Ectodermal cell (in vitro differentiated cells): ENCODE results near the gene LARGE1.

Experiments used
- H3K27ac ChIP-seq: 2 replicates; pipeline ENCODE4 v1.7.0; 2013; ENCODE audit warnings: mild to moderate bottlenecking, low read depth, low read length; ENCODE audit not compliant: insufficient read depth, poor library complexity, severe bottlenecking
- H3K27me3 ChIP-seq: 2 replicates; pipeline ENCODE4 v1.7.0; 2013; ENCODE audit warnings: mild to moderate bottlenecking, low read length; ENCODE audit not compliant: insufficient read depth, control insufficient read depth, poor library complexity, severe bottlenecking
- H3K36me3 ChIP-seq: one replicate; pipeline ENCODE4 v1.7.0; 2013; ENCODE audit warnings: low read length; ENCODE audit not compliant: control insufficient read depth, insufficient read depth
- H3K4me1 ChIP-seq: one replicate; pipeline ENCODE4 v1.7.0; 2013; ENCODE audit warnings: low read length; ENCODE audit not compliant: control insufficient read depth, insufficient read depth
- H3K4me3 ChIP-seq: 2 replicates; pipeline ENCODE4 v1.7.0; 2013; ENCODE audit warnings: low read depth, low read length, control low read depth; ENCODE audit not compliant: insufficient read depth
- H3K9me3 ChIP-seq: 2 replicates; pipeline ENCODE4 v1.7.0; 2013; ENCODE audit warnings: mild to moderate bottlenecking, low read length, moderate library complexity; ENCODE audit not compliant: control insufficient read depth
- WGBS, 2 experiments: methylation state at CpG; one replicate each; pipeline ENCODE4 v1.1.7; 2013; ENCODE audit warnings: missing lambda C conversion rate in 2 of 2; 5-methylcytosine and 5-hydroxymethylcytosine counted together

Gene LARGE1

DNA sequence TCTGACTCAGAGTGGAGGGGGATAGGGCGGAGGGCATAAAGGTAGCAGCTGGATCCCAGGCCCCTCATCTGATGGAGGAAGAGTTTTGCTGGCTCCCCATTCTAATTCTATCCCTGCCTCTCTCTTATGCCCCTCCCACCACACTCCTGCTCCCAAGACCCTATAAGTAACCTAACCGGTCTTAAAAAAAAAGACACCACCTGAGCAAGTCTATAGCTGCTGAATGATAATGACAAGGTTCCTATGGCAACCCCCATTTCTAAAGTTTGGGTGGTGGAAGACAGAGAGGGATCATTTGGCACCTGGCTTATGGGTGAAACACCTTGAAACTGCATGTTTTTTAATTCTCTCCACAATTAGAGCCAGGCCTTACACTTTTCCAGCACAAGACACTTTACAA lies 69.6 kb downstream of the LARGE1 start:
- no peaks in the 10 kb centered on the region for H3K36me3 ChIP-seq
- no peak overlapping the region for H3K4me3 ChIP-seq
- no peaks in the 10 kb centered on the region for H3K27me3 ChIP-seq
- 57 to 65% methylated on average over 2 of the region's 2 CpGs for WGBS, 2 experiments
- no peaks in the 10 kb centered on the region for H3K9me3 ChIP-seq
- H3K4me1 ChIP-seq: peaks cover 8% of the 10 kb centered on the region
- no peak overlapping the region for H3K27ac ChIP-seq

DNA sequence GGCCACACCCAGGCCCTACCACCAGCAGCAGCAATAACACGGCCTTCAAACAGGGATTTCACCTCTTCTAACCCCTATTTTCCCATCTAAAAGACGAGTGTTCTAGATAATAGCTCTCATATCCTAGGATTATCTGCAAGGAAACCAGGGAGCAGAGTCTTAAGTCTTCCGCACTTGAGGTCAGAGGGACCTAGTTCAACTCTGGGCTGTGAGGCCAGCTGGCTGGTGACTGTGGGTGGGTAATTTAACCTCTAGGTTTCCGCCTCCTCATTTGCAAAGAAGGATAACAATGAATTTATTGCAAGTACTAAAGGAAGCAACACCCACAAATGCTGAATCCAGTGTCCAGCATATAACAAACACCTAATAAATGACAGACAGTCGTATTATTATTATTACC lies 70.1 kb downstream of the LARGE1 start:
- Histone ChIP-seq H3K4me1 (peaks cover 8% of the 10 kb centered on the region), H3K27me3 (no peaks in the 10 kb centered on the region), H3K36me3 (no peaks in the 10 kb centered on the region), H3K4me3 (no peak overlapping the region), H3K27ac (no peak overlapping the region), H3K9me3 (no peaks in the 10 kb centered on the region)
- WGBS, 2 experiments: 90 to 91% methylated on average over 4 to 5 of the region's 5 CpGs

DNA sequence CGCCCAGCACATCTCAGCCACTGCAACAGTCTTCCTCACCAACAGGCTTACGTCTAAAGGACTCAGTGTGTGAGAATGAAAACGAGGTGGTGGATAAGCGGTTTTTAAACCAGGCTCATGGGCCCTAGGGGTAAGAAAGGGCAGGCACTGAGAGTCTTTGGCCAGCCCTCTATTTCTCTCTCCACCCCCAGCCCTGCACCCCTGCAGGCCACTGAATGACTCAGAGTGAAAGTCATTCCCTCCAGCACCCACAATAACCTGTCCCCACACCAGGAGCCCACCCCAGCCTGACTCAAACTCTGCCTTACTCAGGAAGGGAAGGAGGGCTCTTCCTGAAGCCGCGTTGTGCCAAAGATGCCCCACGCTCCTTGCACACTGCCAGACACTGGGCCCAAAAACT lies 72.0 kb downstream of the LARGE1 start:
- no peak overlapping the region for H3K27ac ChIP-seq
- no peaks in the 10 kb centered on the region for H3K27me3 ChIP-seq
- no peaks in the 10 kb centered on the region for H3K9me3 ChIP-seq
- H3K4me3 ChIP-seq: no peak overlapping the region
- H3K36me3 ChIP-seq: no peaks in the 10 kb centered on the region
- 75% methylated on average over 5 to 7 of the region's 7 CpGs for WGBS, 2 experiments
- H3K4me1 ChIP-seq: no peaks in the 10 kb centered on the region

DNA sequence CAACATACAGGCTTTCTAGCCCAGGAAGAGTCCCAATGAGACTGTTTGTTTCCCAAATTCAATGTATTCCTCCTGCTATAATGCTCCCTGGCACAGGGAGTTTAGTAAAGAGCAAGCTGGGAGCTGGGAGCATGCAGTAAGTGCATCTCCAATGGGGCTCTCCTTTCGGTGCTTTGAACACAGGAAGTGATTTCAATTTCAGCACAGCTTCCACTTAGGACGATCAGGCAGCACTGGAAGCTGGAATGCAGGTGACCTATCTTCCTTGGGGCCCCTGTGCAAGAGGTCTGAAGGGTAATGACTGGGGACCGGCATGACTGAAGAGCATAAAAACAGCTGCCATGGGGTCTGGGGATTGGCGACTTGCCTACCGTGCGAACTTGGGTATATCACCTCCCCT lies 76.0 kb downstream of the LARGE1 start:
- Histone ChIP-seq H3K9me3 (no peaks in the 10 kb centered on the region), H3K27me3 (no peaks in the 10 kb centered on the region), H3K4me3 (no peak overlapping the region), H3K27ac (no peak overlapping the region), H3K4me1 (peaks cover 3% of the 10 kb centered on the region), H3K36me3 (no peaks in the 10 kb centered on the region)
- 83% methylated on average over 6 of the region's 6 CpGs for WGBS, 2 experiments

DNA sequence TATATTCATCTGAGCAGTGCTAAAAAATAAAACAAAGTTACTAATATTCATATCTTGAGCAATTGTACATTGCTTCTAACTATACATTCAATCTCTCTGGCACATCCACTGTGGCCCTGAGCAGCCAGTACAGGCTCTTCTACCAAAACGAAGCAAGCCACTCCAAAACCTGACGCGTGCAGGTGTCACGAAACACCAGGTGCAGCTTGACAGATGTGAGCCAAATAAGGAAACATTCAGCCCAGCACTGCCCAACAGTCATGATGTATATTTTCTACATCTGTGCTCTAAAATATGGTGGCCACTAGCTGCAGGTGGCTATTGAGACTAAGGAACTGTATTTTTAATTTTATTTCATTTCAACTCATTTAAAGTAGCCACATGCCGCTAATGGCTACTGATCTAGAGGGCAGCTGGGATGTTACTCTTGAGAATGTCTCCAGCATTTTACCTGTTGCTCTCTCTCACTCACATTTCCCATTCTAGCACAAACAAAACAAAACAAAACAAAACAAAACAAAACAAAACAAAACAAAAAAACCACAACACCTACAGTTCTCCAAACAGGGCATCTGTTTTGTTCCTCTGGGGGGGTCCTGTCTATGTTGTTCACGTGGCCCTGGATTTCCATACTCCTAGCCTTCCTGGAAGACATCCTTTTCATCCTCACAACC lies 77.7 kb downstream of the LARGE1 start:
- H3K4me1 ChIP-seq: peaks cover 3% of the 10 kb centered on the region
- no peaks in the 10 kb centered on the region for H3K36me3 ChIP-seq
- H3K27ac ChIP-seq: no peak overlapping the region
- WGBS, 2 experiments: 89 to 91% methylated on average over 6 of the region's 6 CpGs
- H3K27me3 ChIP-seq: no peaks in the 10 kb centered on the region
- no peaks in the 10 kb centered on the region for H3K9me3 ChIP-seq
- H3K4me3 ChIP-seq: no peak overlapping the region

DNA sequence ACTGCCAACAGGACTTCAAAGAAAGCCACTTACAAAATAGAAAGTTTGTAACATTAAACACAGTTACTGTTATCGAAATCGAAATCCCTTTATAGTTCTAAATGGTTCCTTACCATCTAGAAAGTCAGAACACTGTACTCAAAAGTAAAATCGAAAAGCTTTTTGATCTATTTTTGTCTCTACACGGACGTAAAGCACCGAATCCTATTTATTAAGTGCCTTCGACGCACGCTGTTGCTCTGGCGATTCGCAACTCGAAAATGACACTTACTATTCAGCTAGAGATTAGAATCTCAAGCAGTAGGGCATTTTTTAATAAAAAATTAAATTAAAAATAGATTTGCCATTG lies 78.3 kb downstream of the LARGE1 start:
- Histone ChIP-seq H3K36me3 (no peaks in the 10 kb centered on the region), H3K27me3 (no peaks in the 10 kb centered on the region), H3K4me3 (no peak overlapping the region), H3K9me3 (no peaks in the 10 kb centered on the region), H3K4me1 (peaks cover 3% of the 10 kb centered on the region), H3K27ac (no peak overlapping the region)
- WGBS, 2 experiments: 95 to 97% methylated on average over 12 of the region's 12 CpGs

DNA sequence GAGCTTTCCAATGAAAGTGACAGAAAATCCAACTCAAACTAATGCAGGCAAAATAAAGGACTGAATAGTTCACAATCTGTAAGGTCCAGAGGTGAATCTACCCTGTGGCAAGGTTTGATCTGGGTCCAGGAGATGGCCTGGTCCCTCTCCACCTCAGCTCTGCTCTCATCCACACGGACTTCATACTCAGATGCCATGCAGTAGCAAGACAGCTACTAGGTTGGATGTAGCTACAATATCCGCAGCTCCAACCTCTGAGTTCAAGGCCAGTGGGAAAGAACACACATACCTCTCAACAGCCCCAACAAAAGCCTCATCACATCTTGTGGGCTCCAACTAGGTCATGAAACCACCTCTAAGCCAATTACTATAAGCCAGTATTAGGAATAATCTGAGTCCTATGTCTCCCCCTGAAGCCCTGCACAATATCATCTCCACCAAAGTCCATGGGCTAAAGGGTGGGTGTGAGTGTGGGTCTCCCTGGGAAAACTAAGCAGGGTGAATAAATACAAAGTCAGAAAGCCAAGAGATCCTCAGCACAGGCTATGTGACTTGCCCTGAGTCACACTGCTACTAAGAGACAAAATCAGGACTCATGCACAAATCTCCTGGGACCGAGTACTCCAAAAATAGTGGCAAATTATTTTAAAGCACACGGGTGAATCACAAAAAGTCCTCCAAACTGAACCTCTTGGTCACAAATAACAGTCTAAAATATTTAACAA lies 78.8 kb downstream of the LARGE1 start:
- WGBS, 2 experiments: 90 to 91% methylated on average over 4 of the region's 4 CpGs
- no peak overlapping the region for H3K4me3 ChIP-seq
- no peaks in the 10 kb centered on the region for H3K36me3 ChIP-seq
- H3K27ac ChIP-seq: no peak overlapping the region
- H3K27me3 ChIP-seq: no peaks in the 10 kb centered on the region
- peaks cover 3% of the 10 kb centered on the region for H3K4me1 ChIP-seq
- H3K9me3 ChIP-seq: no peaks in the 10 kb centered on the region

DNA sequence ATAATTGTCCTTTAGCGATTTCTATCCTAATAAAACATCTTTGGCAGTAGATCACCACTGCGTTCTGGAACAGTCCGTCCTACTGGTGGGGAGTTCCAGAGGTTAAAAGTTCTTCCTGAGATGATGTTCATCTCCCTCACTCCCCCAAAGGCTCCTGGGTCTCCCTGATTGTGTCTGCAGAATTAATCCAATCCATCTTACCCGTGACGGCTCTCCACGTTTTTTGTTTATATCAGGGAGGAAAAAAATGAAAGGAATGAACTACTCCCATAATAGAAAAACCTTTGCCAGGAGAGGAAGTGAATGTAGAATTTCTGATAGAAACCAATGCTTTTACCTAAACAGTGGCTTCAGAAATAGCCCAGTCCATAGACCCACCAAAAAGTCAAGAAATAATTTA lies 81.6 kb downstream of the LARGE1 start:
- H3K4me1 ChIP-seq: peaks cover 12% of the 10 kb centered on the region
- no peak overlapping the region for H3K27ac ChIP-seq
- H3K9me3 ChIP-seq: no peaks in the 10 kb centered on the region
- 89 to 95% methylated on average over 3 to 6 of the region's 6 CpGs for WGBS, 2 experiments
- H3K36me3 ChIP-seq: no peaks in the 10 kb centered on the region
- H3K27me3 ChIP-seq: no peaks in the 10 kb centered on the region
- no peak overlapping the region for H3K4me3 ChIP-seq

DNA sequence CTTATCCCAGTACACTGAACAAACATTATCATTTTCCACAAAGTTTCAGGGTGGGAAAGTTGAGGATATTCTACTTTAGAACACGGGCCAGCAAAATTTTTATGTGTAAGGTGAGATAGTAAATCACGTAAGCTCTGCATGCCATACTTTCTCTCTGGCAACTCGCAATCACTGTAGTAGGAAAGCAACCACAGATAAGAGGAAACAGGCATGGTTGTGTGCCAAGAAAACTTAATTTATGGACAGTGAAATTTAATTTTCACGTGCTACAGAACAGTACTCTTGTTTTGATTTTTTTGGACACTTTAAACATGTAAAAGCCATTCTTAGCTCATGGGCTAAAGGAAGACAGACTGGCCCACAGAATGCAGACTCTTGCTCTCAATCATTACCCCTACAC lies 82.5 kb downstream of the LARGE1 start:
- Histone ChIP-seq H3K4me3 (no peak overlapping the region), H3K27me3 (no peaks in the 10 kb centered on the region), H3K27ac (no peak overlapping the region), H3K4me1 (peaks cover 12% of the 10 kb centered on the region), H3K9me3 (no peaks in the 10 kb centered on the region), H3K36me3 (no peaks in the 10 kb centered on the region)
- 96 to 97% methylated on average over 4 of the region's 4 CpGs for WGBS, 2 experiments

DNA sequence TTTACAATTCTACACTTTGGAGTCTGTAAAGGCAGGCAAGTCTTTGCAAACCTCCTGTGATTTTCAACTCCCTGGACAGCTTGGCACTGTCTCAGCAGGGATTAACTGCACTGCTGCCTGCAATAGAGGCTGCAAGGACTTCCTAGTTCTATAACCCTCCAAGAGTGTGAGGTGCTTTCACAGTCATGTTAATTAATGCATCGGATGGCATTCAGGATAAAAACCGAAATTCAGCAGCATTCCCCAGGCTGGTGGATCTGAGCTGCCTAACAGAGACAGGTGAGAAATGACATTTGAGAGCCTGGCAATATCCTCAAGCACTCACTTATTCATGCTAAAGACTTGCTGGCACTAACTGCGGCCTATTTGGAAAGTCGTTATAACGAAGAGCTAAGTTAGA lies 85.0 kb downstream of the LARGE1 start:
- peaks cover 9% of the 10 kb centered on the region for H3K4me1 ChIP-seq
- no peaks in the 10 kb centered on the region for H3K36me3 ChIP-seq
- 17 to 36% methylated on average over 5 of the region's 5 CpGs for WGBS, 2 experiments
- no peaks in the 10 kb centered on the region for H3K9me3 ChIP-seq
- H3K4me3 ChIP-seq: no peak overlapping the region
- H3K27me3 ChIP-seq: no peaks in the 10 kb centered on the region
- no peak overlapping the region for H3K27ac ChIP-seq
